Measurements from ENCODE around the gene OR6J1.
A peak's percentile ranks its signal among the peaks of the same experiment; 100 is the strongest.
"Not testable (repeated sequence)": the region's sequence is repeated elsewhere in the genome, so short reads cannot be mapped to it uniquely, and the experiment has no call there.

Gene OR6J1

GRCh38 chr14:22593601-22594000 lies 50.6 kb downstream of the OR6J1 start:
- no peaks in the 10 kb centered on the region for H3K9me3 ChIP-seq
- H3K4me3 ChIP-seq = no peak overlapping the region
- no peak for DNase-seq
- intact Hi-C loops (cut with DNase I; ENCODE audit: low total_unique reads) = no loop called here
- H3K27me3 ChIP-seq = no peaks in the 10 kb centered on the region
- no peak overlapping the region for H3K27ac ChIP-seq
- TF ChIP-seq, protein P1, sequence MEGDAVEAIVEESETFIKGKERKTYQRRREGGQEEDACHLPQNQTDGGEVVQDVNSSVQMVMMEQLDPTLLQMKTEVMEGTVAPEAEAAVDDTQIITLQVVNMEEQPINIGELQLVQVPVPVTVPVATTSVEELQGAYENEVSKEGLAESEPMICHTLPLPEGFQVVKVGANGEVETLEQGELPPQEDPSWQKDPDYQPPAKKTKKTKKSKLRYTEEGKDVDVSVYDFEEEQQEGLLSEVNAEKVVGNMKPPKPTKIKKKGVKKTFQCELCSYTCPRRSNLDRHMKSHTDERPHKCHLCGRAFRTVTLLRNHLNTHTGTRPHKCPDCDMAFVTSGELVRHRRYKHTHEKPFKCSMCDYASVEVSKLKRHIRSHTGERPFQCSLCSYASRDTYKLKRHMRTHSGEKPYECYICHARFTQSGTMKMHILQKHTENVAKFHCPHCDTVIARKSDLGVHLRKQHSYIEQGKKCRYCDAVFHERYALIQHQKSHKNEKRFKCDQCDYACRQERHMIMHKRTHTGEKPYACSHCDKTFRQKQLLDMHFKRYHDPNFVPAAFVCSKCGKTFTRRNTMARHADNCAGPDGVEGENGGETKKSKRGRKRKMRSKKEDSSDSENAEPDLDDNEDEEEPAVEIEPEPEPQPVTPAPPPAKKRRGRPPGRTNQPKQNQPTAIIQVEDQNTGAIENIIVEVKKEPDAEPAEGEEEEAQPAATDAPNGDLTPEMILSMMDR (IDR thresholded peaks at IDR 0.05) = no peak
- H3K36me3 ChIP-seq = no peaks in the 10 kb centered on the region
- peaks cover 0 to 15% (median 7%) of the 10 kb centered on the region in 4 donors for H3K4me1 ChIP-seq

- H3K9me3 ChIP-seq = no peaks in the 10 kb centered on the region
- H3K4me3 ChIP-seq = no peak overlapping the region
- H3K4me1 ChIP-seq = peaks cover 0 to 18% (median 9%) of the 10 kb centered on the region in 4 donors
- intact Hi-C loops (cut with DNase I; ENCODE audit: low total_unique reads) = no loop called here
- no peak overlapping the region for H3K27ac ChIP-seq
- TF ChIP-seq, protein P1 (IDR thresholded peaks at IDR 0.05) = no peak
- no peaks in the 10 kb centered on the region for H3K36me3 ChIP-seq
- DNase-seq = no peak
- no peaks in the 10 kb centered on the region for H3K27me3 ChIP-seq
Measured at GRCh38 chr14:22593189-22593588, 51.0 kb downstream of the OR6J1 start.

DNA sequence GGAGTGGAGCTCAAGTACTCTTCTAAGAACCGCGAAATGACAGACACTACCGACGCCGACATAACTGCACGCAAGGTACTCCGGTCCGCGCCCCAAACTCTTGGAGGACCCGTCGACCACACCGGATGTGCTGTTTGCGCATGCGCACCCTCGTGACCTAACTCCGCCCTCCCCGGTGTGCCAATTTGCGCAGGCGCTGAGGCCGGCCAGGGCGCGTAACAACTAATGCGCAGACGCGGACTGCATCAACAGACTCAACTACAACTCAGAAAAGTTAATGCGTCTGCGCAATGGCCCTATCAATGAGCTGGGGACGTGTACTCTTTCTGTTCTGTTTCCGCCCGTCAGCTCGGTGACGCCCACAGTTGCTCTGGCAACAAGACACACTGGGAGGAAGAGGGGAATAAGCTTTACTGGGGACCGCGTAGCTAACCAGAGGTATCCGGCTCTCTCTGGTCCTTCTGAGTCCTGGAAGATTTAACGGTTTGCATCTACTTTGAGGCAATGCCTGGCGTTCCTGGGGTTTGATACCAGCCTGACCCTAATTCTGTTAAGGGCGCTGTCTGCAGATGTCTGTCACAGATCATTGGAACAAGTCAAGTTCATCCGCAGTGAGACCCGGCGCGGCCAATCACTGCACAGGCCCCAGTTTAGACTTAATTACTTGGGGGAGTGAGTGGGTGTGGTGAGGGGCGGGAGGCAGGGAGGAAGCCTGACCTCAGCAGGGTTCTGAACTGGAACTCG lies 54.9 kb downstream of the OR6J1 start, which contains the start of gene DAD1:
DAD1 (minus strand) TSS at position 129 of the 744 bp plus-strand sequence; CDS start at position 62, 67 bp downstream.
- H3K27ac ChIP-seq = peak within 1 kb of the TSS; percentile 93 to 98
- H3K4me1 ChIP-seq = peaks cover 0 to 51% (median 39%) of the 10 kb centered on the region in 4 donors
- H3K4me3 ChIP-seq = peak within 1 kb of the TSS; percentile 71 to 80
- TF ChIP-seq, protein P1 (IDR thresholded peaks at IDR 0.05) = no peak
- intact Hi-C loops (cut with DNase I; ENCODE audit: low total_unique reads) = no loop called here
- peak; percentile 99 for DNase-seq
- no peaks in the 10 kb centered on the region for H3K27me3 ChIP-seq
- H3K36me3 ChIP-seq = no peaks in the 10 kb centered on the region
- no peaks in the 10 kb centered on the region for H3K9me3 ChIP-seq

- DNase-seq = no peak
- Histone ChIP-seq H3K27me3 (no peaks in the 10 kb centered on the region), H3K27ac (peak overlapping the region; percentile 93 to 98), H3K4me1 (peaks cover 0 to 56% (median 45%) of the 10 kb centered on the region in 4 donors), H3K36me3 (no peaks in the 10 kb centered on the region), H3K4me3 (peak overlapping the region; percentile 71 to 80), H3K9me3 (no peaks in the 10 kb centered on the region)
- intact Hi-C loops (cut with DNase I; ENCODE audit: low total_unique reads) = no loop called here
- TF ChIP-seq, protein P1 (IDR thresholded peaks at IDR 0.05) = no peak
Measured at GRCh38 chr14:22588526-22589095, 55.5 kb downstream of the OR6J1 start.

- Histone ChIP-seq H3K4me3 (peak overlapping the region; percentile 71 to 80), H3K27ac (peak overlapping the region; percentile 93 to 98), H3K4me1 (peaks cover 0 to 56% (median 45%) of the 10 kb centered on the region in 4 donors)
- H3K36me3 ChIP-seq; H3K27me3 ChIP-seq; intact Hi-C loops (cut with DNase I; ENCODE audit: low total_unique reads); H3K9me3 ChIP-seq; DNase-seq: not testable (repeated sequence)
Measured at GRCh38 chr14:22587677-22588422, 56.3 kb downstream of the OR6J1 start.

Measured in tibial artery (tissue), 4 donors.